Measurements from ENCODE around the gene NDUFS3. TPM values are rescaled to one million over a fixed set of nuclear protein-coding genes. Genes with fewer than 3 reads are reported as not detected.
"Not testable (repeated sequence)": the region's sequence is repeated elsewhere in the genome, so short reads cannot be mapped to it uniquely, and the experiment has no call there.

The NDUFS3 gene
- polyA plus RNA-seq, 3 donors, result 79.7 to 107 (median 104) TPM

- Mint-ChIP-seq H3K4me1 (peaks cover 20% of the 10 kb centered on the region), H3K4me3 (peak overlapping the region in 1 of 2 donors; percentile 31)
- Histone ChIP-seq H3K79me2 (ENCODE audit: insufficient read depth, low read length) (peaks cover 45% of the 10 kb centered on the region), H3K4me1 (ENCODE audit: control insufficient read depth in 1 of 2, insufficient read depth in 2 of 2, low read length in 2 of 2) (peaks cover 26 to 34% of the 10 kb centered on the region in 2 donors)
- H3K27me3 ChIP-seq (ENCODE audit: control insufficient read depth in 2 of 2, insufficient read depth in 2 of 2, low read length in 2 of 2); DNase-seq; H3K9ac ChIP-seq (ENCODE audit: insufficient read depth, low read length, poor library complexity, severe bottlenecking); H3K4me2 ChIP-seq (replicated peaks; ENCODE audit: extremely low read depth, low read length, poor library complexity, severe bottlenecking); intact Hi-C loops (cut with micrococcal nuclease); H3K36me3 ChIP-seq (replicated peaks in 1 of 2; ENCODE audit: control insufficient read depth in 1 of 2, insufficient read depth in 2 of 2, low read length in 2 of 2); H2AFZ ChIP-seq (ENCODE audit: insufficient read depth, low read depth, low read length, poor library complexity, severe bottlenecking); H3K4me3 ChIP-seq (replicated peaks in 1 of 3; ENCODE audit: low read depth in 2 of 3, low read length in 3 of 3); H3K9me3 Mint-ChIP-seq; H3K27me3 Mint-ChIP-seq (ENCODE audit: low read depth in 3 of 3); H3K27ac ChIP-seq (ENCODE audit: low read depth in 1 of 2, low read length in 2 of 2); H3K36me3 Mint-ChIP-seq; H3K27ac Mint-ChIP-seq; H4K20me1 ChIP-seq (ENCODE audit: insufficient read depth, low read length); H3K9me3 ChIP-seq (replicated peaks in 1 of 2; ENCODE audit: control insufficient read depth in 1 of 2, insufficient read depth in 1 of 2, low read length in 2 of 2): not testable (repeated sequence)
- 96% methylated on average over 3 of the region's 10 CpGs for WGBS (ENCODE audit: insufficient coverage)
These were observed 14.5 kb upstream of the NDUFS3 start for GRCh38 chr11:47564366-47564765.

- peak overlapping the region; percentile 83 for H3K9ac ChIP-seq (ENCODE audit: insufficient read depth, low read length, poor library complexity, severe bottlenecking)
- H3K79me2 ChIP-seq (ENCODE audit: insufficient read depth, low read length), result peaks cover 51% of the 10 kb centered on the region
- peak overlapping the region; percentile 100 for H2AFZ ChIP-seq (ENCODE audit: insufficient read depth, low read depth, low read length, poor library complexity, severe bottlenecking)
- H3K9me3 ChIP-seq (replicated peaks in 1 of 2; ENCODE audit: control insufficient read depth in 1 of 2, insufficient read depth in 1 of 2, low read length in 2 of 2), result no peaks in the 10 kb centered on the region
- H3K27ac ChIP-seq (ENCODE audit: low read depth in 1 of 2, low read length in 2 of 2), result peak overlapping the region; percentile 67 to 85
- TF ChIP-seq CTCF (IDR thresholded peaks at IDR 0.05), result no peak
- intact Hi-C loops (cut with micrococcal nuclease), result loop anchor here (5.0 kb wide), 2 partner anchors 78 to 83 kb away; no protein-coding TSS in a partner anchor
- Mint-ChIP-seq H3K9me3 (peaks cover 0 to 2% (median 0%) of the 10 kb centered on the region in 7 donors), H3K27me3 (ENCODE audit: low read depth in 3 of 3) (peaks cover 0 to 2% (median 0%) of the 10 kb centered on the region in 3 donors), H3K36me3 (peaks cover 4 to 13% of the 10 kb centered on the region in 2 donors), H3K4me1 (peaks cover 20% of the 10 kb centered on the region), H3K27ac (peak overlapping the region in 6 of 7 donors; percentile 13 to 85 (median 71)), H3K4me3 (peak overlapping the region; percentile 85 to 86)
- no peaks in the 10 kb centered on the region for H4K20me1 ChIP-seq (ENCODE audit: insufficient read depth, low read length)
- no peak for DNase-seq
- 17% methylated on average over 4 of the region's 11 CpGs for WGBS (ENCODE audit: insufficient coverage)
- peaks cover 7 to 9% of the 10 kb centered on the region in 2 donors for H3K36me3 ChIP-seq (replicated peaks in 1 of 2; ENCODE audit: control insufficient read depth in 1 of 2, insufficient read depth in 2 of 2, low read length in 2 of 2)
- peaks cover 25 to 32% of the 10 kb centered on the region in 2 donors for H3K4me1 ChIP-seq (ENCODE audit: control insufficient read depth in 1 of 2, insufficient read depth in 2 of 2, low read length in 2 of 2)
- H3K4me3 ChIP-seq (replicated peaks in 1 of 3; ENCODE audit: low read depth in 2 of 3, low read length in 3 of 3), result peak overlapping the region; percentile 87 to 97 (median 93)
- no peaks in the 10 kb centered on the region for H3K27me3 ChIP-seq (ENCODE audit: control insufficient read depth in 2 of 2, insufficient read depth in 2 of 2, low read length in 2 of 2)
- H3K4me2 ChIP-seq (replicated peaks; ENCODE audit: extremely low read depth, low read length, poor library complexity, severe bottlenecking), result peak overlapping the region; percentile 80
These were observed 13.9 kb upstream of the NDUFS3 start for GRCh38 chr11:47564933-47565339.

All from CD14-positive monocyte (primary cell).